ENCODE data around the gene ZNF213.

DNA sequence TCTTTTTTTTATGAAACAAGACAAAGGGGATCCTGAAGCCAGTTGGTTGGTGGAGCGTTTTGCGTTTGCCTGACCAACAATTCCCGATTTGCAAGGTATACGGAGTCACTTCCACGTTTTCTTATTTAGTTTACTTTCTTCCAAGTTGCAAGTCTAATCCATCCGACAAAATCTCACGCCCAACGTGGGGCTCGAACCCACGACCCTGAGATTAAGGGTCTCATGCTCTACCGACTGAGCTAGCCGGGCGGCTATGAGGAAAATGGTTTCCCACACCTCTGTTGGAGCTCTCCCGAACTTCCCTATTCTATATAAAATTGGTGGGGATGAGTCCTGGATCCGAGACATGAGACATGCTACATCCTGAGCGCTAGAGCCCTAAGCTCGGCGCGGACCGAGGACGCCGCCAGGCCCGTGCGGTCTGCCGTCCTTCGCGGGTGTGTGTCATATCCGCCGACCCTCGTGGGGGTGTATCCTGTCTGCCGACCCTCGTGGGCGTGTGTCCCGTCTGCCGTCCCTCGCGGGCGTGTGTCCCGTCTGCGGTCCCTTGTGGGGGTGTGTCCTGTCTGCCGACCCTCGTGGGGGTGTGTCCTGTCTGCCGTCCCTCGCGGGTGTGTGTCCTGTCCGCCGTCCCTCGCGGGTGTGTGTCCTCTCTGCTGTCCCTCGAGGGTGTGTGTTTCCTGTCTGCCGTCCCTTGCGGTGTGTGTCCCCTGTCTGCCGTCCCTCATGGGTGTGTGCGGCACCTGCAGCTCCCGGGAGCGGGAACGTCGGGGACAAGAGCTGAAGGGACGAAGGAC, 22.6 kb downstream of the ZNF213 start:
- TF ChIP-seq, protein P1, sequence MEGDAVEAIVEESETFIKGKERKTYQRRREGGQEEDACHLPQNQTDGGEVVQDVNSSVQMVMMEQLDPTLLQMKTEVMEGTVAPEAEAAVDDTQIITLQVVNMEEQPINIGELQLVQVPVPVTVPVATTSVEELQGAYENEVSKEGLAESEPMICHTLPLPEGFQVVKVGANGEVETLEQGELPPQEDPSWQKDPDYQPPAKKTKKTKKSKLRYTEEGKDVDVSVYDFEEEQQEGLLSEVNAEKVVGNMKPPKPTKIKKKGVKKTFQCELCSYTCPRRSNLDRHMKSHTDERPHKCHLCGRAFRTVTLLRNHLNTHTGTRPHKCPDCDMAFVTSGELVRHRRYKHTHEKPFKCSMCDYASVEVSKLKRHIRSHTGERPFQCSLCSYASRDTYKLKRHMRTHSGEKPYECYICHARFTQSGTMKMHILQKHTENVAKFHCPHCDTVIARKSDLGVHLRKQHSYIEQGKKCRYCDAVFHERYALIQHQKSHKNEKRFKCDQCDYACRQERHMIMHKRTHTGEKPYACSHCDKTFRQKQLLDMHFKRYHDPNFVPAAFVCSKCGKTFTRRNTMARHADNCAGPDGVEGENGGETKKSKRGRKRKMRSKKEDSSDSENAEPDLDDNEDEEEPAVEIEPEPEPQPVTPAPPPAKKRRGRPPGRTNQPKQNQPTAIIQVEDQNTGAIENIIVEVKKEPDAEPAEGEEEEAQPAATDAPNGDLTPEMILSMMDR (IDR thresholded peaks at IDR 0.05), result no peak
- TF ChIP-seq ZFX (IDR thresholded peaks at IDR 0.05; ENCODE audit: borderline replicate concordance), result no peak

All from 22Rv1 (cell line).